Measurements from ENCODE around the gene DPPA5.

GRCh38 chr6:73325656-73326055 is 28.4 kb downstream of the DPPA5 start:
- TF ChIP-seq CTCF (IDR thresholded peaks at IDR 0.05) (no peak), POLR2A (IDR thresholded peaks at IDR 0.05) (no peak)
